Measurements from ENCODE around the gene TAGLN3. TPM values are rescaled to one million over a fixed set of nuclear protein-coding genes. Genes with fewer than 3 reads are reported as not detected.
"Not testable (repeated sequence)": the region's sequence is repeated elsewhere in the genome, so short reads cannot be mapped to it uniquely, and the experiment has no call there.

The TAGLN3 gene
- total RNA-seq, 1 experiment from 2014 or later = 1.9 TPM

- in situ Hi-C loops (cut with HindIII; ENCODE audit: low pct_unique_long_range_greater_than_20kb, low sequenced_read_pairs) = no loop called here
- DNase-seq (ENCODE audit: low read depth) = no peak
These were observed 33.5 kb downstream of the TAGLN3 start for GRCh38 chr3:112032098-112032731.

DNA sequence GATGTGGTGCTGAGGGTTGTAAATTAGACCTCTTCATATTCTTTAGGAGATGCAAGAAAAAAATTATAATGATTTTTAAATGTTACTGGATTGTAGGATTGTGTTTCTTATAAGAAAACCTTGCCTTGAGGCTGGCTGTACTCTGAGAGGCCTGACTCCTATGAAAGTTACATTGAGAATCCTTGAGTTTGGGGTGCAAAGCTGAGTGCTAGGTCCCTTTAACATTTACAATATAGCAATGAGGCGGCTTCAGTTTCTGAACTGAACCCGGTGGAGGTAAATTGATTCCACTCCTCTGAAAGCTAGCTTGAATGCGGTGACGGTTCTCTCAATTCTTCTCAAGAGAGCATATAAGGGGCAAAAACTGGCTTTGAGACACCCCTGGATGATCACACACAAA lies 35.7 kb downstream of the TAGLN3 start, which contains the start of gene TMPRSS7:
TSS of gene TMPRSS7 (plus strand) at position 301 of the 400 bp plus-strand sequence. CDS start 110 bp downstream, outside the sequence.
- no peak for DNase-seq (ENCODE audit: low read depth)
- in situ Hi-C loops (cut with HindIII; ENCODE audit: low pct_unique_long_range_greater_than_20kb, low sequenced_read_pairs) = no loop called here

GRCh38 chr3:112035241-112035640 lies 36.5 kb downstream of the TAGLN3 start:
- DNase-seq (ENCODE audit: low read depth) = no peak
- in situ Hi-C loops (cut with HindIII; ENCODE audit: low pct_unique_long_range_greater_than_20kb, low sequenced_read_pairs) = no loop called here

DNA sequence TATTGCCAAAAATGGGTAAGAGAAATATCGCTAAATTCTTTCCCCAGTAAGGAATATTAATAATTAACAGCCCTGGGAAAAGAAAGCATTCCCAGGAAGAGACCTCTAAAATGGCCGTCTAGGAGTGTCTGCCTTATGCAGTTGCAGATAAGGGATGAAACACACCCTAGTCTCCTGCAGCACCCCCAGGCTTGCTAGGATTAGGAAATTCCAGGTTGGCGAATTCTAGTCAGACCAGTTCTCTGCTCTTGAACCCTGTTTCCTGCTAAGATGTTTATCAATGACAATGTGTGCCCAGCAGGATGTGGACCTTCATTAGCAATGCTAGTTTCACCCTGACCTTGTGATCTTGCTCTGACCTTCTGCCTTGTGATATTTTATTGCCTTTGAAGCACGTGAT lies 38.5 kb downstream of the TAGLN3 start:
- DNase-seq (ENCODE audit: low read depth); in situ Hi-C loops (cut with HindIII; ENCODE audit: low pct_unique_long_range_greater_than_20kb, low sequenced_read_pairs): not testable (repeated sequence)

GRCh38 chr3:112038863-112039262 lies 40.1 kb downstream of the TAGLN3 start:
- DNase-seq (ENCODE audit: low read depth) = peak; percentile 15
- in situ Hi-C loops (cut with HindIII; ENCODE audit: low pct_unique_long_range_greater_than_20kb, low sequenced_read_pairs) = no loop called here

- in situ Hi-C loops (cut with HindIII; ENCODE audit: low pct_unique_long_range_greater_than_20kb, low sequenced_read_pairs) = no loop called here
- no peak for DNase-seq (ENCODE audit: low read depth)
These were observed 42.6 kb downstream of the TAGLN3 start for GRCh38 chr3:112041321-112041720.

DNA sequence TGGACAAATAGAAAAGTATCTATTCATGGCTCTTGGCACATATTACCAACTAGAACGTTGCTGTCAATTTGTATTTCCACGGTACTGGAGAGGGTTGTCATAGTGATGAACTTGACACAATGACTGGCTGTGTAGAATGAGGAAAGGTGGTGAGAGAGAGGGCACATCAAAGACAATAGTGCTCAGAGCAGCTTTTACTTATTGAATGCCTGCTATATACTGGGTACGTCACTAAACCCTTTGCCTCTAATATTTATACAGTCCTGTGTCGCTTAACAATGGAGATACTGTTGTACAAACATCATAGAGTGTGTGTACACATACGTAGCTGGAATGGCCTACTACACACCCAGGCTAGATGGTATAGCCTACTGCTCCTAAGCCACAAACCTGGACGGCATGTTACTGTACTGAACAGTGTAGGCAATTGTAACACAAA lies 44.1 kb downstream of the TAGLN3 start:
- peak; percentile 48 for DNase-seq (ENCODE audit: low read depth)
- in situ Hi-C loops (cut with HindIII; ENCODE audit: low pct_unique_long_range_greater_than_20kb, low sequenced_read_pairs) = no loop called here

DNA sequence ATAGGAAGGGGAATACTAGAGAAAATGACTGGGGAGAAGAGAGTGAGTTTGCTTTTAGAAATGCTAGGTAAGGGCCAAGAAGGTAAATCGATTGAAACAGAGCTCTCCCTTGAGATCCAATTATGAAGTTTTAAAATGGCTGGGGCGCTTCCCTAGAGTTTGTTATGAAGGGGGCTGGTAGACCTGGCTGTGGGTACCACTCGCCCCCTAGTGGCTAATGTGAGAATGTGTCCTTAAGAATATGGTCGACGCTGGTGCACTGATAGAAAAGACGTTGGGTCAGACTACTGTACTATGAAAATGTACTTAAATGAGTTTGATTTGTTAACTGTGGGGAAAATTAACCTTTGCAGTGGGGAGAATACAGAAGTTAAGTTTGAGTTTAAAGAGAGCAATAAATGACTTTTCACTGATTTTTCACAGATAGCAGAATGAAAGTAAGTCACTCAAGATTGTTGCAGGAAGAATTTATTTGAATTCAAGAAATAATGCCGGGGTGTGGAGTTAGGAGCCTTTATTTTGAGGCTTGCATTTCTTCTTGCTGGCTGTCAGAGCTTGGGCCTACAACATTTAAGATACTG lies 45.0 kb downstream of the TAGLN3 start:
- in situ Hi-C loops (cut with HindIII; ENCODE audit: low pct_unique_long_range_greater_than_20kb, low sequenced_read_pairs) = no loop called here
- peak; percentile 49 for DNase-seq (ENCODE audit: low read depth)

GRCh38 chr3:112046599-112046998 lies 47.9 kb downstream of the TAGLN3 start:
- no peak for DNase-seq (ENCODE audit: low read depth)
- in situ Hi-C loops (cut with HindIII; ENCODE audit: low pct_unique_long_range_greater_than_20kb, low sequenced_read_pairs) = no loop called here

DNA sequence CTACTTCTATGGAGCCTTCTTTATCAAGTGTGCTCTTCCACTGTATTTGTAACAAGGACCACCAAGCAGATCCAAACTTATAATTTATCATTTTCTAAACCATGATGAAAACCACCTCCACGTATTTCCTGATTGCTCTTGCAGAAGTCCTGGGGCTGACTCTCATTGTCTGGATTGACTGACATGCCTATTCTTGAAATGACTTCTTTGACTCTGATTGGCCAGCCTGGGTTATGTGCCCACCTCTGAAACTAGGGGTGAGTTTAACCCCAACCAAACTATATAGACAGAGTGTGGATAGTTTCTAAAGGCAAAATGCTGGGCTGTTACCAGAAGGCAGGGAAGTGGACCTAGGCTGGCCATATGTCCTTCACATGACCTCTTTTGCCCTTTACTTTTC lies 48.5 kb downstream of the TAGLN3 start:
- DNase-seq (ENCODE audit: low read depth) = no peak
- in situ Hi-C loops (cut with HindIII; ENCODE audit: low pct_unique_long_range_greater_than_20kb, low sequenced_read_pairs) = no loop called here

- no peak for DNase-seq (ENCODE audit: low read depth)
- in situ Hi-C loops (cut with HindIII; ENCODE audit: low pct_unique_long_range_greater_than_20kb, low sequenced_read_pairs) = no loop called here
These were observed 50.2 kb downstream of the TAGLN3 start for GRCh38 chr3:112048911-112049310.

- DNase-seq (ENCODE audit: low read depth) = no peak
- in situ Hi-C loops (cut with HindIII; ENCODE audit: low pct_unique_long_range_greater_than_20kb, low sequenced_read_pairs) = no loop called here
These were observed 54.5 kb downstream of the TAGLN3 start for GRCh38 chr3:112053229-112053628.

- in situ Hi-C loops (cut with HindIII; ENCODE audit: low pct_unique_long_range_greater_than_20kb, low sequenced_read_pairs) = no loop called here
- no peak for DNase-seq (ENCODE audit: low read depth)
These were observed 57.8 kb downstream of the TAGLN3 start for GRCh38 chr3:112056451-112056929.

GRCh38 chr3:112059497-112059896 lies 60.8 kb downstream of the TAGLN3 start:
- DNase-seq (ENCODE audit: low read depth) = no peak

GRCh38 chr3:112061152-112061551 lies 62.4 kb downstream of the TAGLN3 start:
- peak; percentile 75 for DNase-seq (ENCODE audit: low read depth)
- in situ Hi-C loops (cut with HindIII; ENCODE audit: low pct_unique_long_range_greater_than_20kb, low sequenced_read_pairs) = no loop called here

More at GRCh38 chr3:112059497-112059896, 60.8 kb downstream of the TAGLN3 start:
- in situ Hi-C loops (cut with HindIII; ENCODE audit: low pct_unique_long_range_greater_than_20kb, low sequenced_read_pairs) = no loop called here

Other genes starting within 250 kb of the TAGLN3 start
- gene PHLDB2, start 139.7 kb upstream of the TAGLN3 start, total RNA-seq (2014; rRNA removed; shearing (Covaris generic); ENCODE audit: low replicate concordance) = 10.3 and 13.1 TPM in 2 replicates
- gene ABHD10, start 19.9 kb upstream of the TAGLN3 start, total RNA-seq (2014; rRNA removed; shearing (Covaris generic); ENCODE audit: low replicate concordance) = 21.3 and 59.1 TPM in 2 replicates
- not detected in 2 replicates for gene TMPRSS7, start 35.8 kb downstream of the TAGLN3 start, total RNA-seq (2014; rRNA removed; shearing (Covaris generic); ENCODE audit: low replicate concordance)
- 8.8 and 9.0 TPM in 2 replicates for gene C3orf52, start 87.5 kb downstream of the TAGLN3 start, total RNA-seq (2014; rRNA removed; shearing (Covaris generic); ENCODE audit: low replicate concordance)
- gene GCSAM, start 134.3 kb downstream of the TAGLN3 start, total RNA-seq (2014; rRNA removed; shearing (Covaris generic); ENCODE audit: low replicate concordance) = not detected in 2 replicates